HEK293T (cell line): ENCODE results near the gene SYMPK.
A peak's percentile ranks its signal among the peaks of the same experiment; 100 is the strongest.

Experiments
- CTCF ChIA-PET: fragments of 350-600 bp; formaldehyde crosslinking; extraction: SDS; loops from one replicate; lab custom pipeline; 2021; ENCODE audit warnings: antibody characterized with exemption, inconsistent platforms; lab: Yijun Ruan, JAX
- POLR2A ChIA-PET: fragments of 350-600 bp; formaldehyde crosslinking; extraction: SDS; loops from one replicate; lab custom pipeline; 2020; ENCODE audit warnings: antibody characterized with exemption, inconsistent platforms; lab: Yijun Ruan, JAX
- DNase-seq: peaks from one replicate; pipeline ENCODE4 v3.0.0; 2012; ENCODE audit warnings: mixed read lengths; ENCODE audit errors: extremely low spot score
- ARNT ChIP-seq: fragments of 450-650 bp; IDR thresholded peaks from 2 replicates; pipeline ENCODE4 v1.6.1; 2017; ENCODE audit warnings: mild to moderate bottlenecking
- BHLHE40 ChIP-seq: fragments of 450-650 bp; IDR thresholded peaks from 2 replicates; pipeline ENCODE4 v1.6.1; 2016; ENCODE audit warnings: mild to moderate bottlenecking, moderate library complexity, borderline replicate concordance
- CTBP1 ChIP-seq: fragments of 450-650 bp; IDR thresholded peaks from 2 replicates; pipeline ENCODE4 v1.6.1; 2016; ENCODE audit warnings: borderline replicate concordance
- ELF4 ChIP-seq: fragments of 450-650 bp; IDR thresholded peaks from 2 replicates; pipeline ENCODE4 v1.6.1; 2017; ENCODE audit warnings: antibody characterized with exemption
- FOXA1 ChIP-seq: fragments of 450-650 bp; IDR thresholded peaks from 2 replicates; pipeline ENCODE4 v1.6.1; 2016; ENCODE audit warnings: mild to moderate bottlenecking
- FOXK2 ChIP-seq: fragments of 450-650 bp; IDR thresholded peaks from 2 replicates; pipeline ENCODE4 v1.6.1; 2016; ENCODE audit warnings: mild to moderate bottlenecking
- FOXM1 ChIP-seq: fragments of 450-650 bp; IDR thresholded peaks from 2 replicates; pipeline ENCODE4 v1.6.1; 2017; ENCODE audit warnings: mild to moderate bottlenecking, borderline replicate concordance
- HDGF ChIP-seq: fragments of 450-650 bp; IDR thresholded peaks from 2 replicates; pipeline ENCODE4 v1.6.1; 2017; ENCODE audit warnings: antibody characterized with exemption, borderline replicate concordance
- L3MBTL2 ChIP-seq: fragments of 450-650 bp; conservative IDR thresholded peaks from 2 replicates; pipeline ENCODE4 v1.6.1; 2016; ENCODE audit warnings: mild to moderate bottlenecking
- LEF1 ChIP-seq: fragments of 450-650 bp; IDR thresholded peaks from 2 replicates; pipeline ENCODE4 v1.6.1; 2017; ENCODE audit warnings: mild to moderate bottlenecking, borderline replicate concordance
- NFRKB ChIP-seq: fragments of 450-650 bp; IDR thresholded peaks from 2 replicates; pipeline ENCODE4 v1.6.1; 2016; ENCODE audit warnings: mild to moderate bottlenecking, moderate library complexity
- PKNOX1 ChIP-seq: fragments of 450-650 bp; IDR thresholded peaks from 2 replicates; pipeline ENCODE4 v1.6.1; 2016
- SP1 ChIP-seq: fragments of 450-650 bp; IDR thresholded peaks from 2 replicates; pipeline ENCODE4 v1.6.1; 2017
- SUZ12 ChIP-seq: fragments of 450-650 bp; IDR thresholded peaks from 2 replicates; pipeline ENCODE4 v1.6.1; 2016; ENCODE audit warnings: mild to moderate bottlenecking
- TARDBP ChIP-seq: fragments of 450-650 bp; IDR thresholded peaks from 2 replicates; pipeline ENCODE4 v1.6.1; 2016
- ZNF384 ChIP-seq: fragments of 450-650 bp; IDR thresholded peaks from 2 replicates; pipeline ENCODE4 v1.6.1; 2016

The SYMPK gene

GRCh38 chr19:45768984-45769782 is 93.8 kb downstream of the SYMPK start, which contains the start of gene SIX5:
Gene SIX5 (minus strand): TSS chr19:45769252. CDS start chr19:45768844, 408 bp downstream.
- ChIA-PET CTCF (interaction anchor here (0.6 to 2.4 kb wide), 15 partner anchors 10 to 211 kb away, joined by 3 to 21 read pairs (median 4); partner anchors contain the start of gene QPCTL), POLR2A (interaction anchor here (0.5 to 4.4 kb wide), 38 partner anchors 10 to 636 kb away, joined by 3 to 52 read pairs (median 5); partner anchors contain the start of genes CCDC61, DMPK, FBXO46 and FOXA3)
- TF ChIP-seq ZNF384 (no peak), HDGF (peak; percentile 74; the same call in 1 of the 2 replicates), L3MBTL2 (peak; percentile 34), NFRKB (no peak), SUZ12 (no peak)
- peak; percentile 96 for DNase-seq

- TF ChIP-seq FOXM1 (no peak), SUZ12 (no peak), BHLHE40 (no peak), CTBP1 (no peak), PKNOX1 (no peak), L3MBTL2 (no peak), LEF1 (no peak), ARNT (no peak), ELF4 (no peak), TARDBP (no peak), HDGF (no peak), FOXA1 (no peak), NFRKB (no peak), SP1 (no peak), ZNF384 (no peak), FOXK2 (no peak)
- POLR2A ChIA-PET: interaction anchor here (0.8 to 4.4 kb wide), 20 partner anchors 11 to 185 kb away, joined by 3 to 52 read pairs (median 6); partner anchors contain the start of genes FBXO46, FOXA3, QPCTL and SNRPD2
- DNase-seq: no peak
- CTCF ChIA-PET: interaction anchor here (0.6 to 1.6 kb wide), 3 partner anchors 10 to 76 kb away, joined by 3 to 6 read pairs (median 5); partner anchors contain the start of gene QPCTL
These were observed 94.3 kb downstream of the SYMPK start for GRCh38 chr19:45768655-45768983.

GRCh38 chr19:45767881-45768654 is 94.9 kb downstream of the SYMPK start:
- no peak for DNase-seq
- ChIA-PET POLR2A (interaction anchor here (1.0 to 4.4 kb wide), 20 partner anchors 11 to 185 kb away, joined by 3 to 52 read pairs (median 6); partner anchors contain the start of genes DMPK, FBXO46, FOXA3 and QPCTL), CTCF (interaction anchor here (0.6 to 1.6 kb wide), 7 partner anchors 11 to 76 kb away, joined by 3 to 6 read pairs (median 4); partner anchors contain the start of genes QPCTL and SNRPD2)
- no peak for TF ChIP-seq LEF1
- TF ChIP-seq FOXK2: no peak
- TF ChIP-seq L3MBTL2: peak; percentile 47
- TF ChIP-seq ZNF384: no peak
- no peak for TF ChIP-seq PKNOX1
- TF ChIP-seq ELF4: no peak
- TF ChIP-seq FOXM1: no peak
- no peak for TF ChIP-seq CTBP1

- DNase-seq: peak; percentile 64
- CTCF ChIA-PET: interaction anchor here (0.6 to 1.6 kb wide), 5 partner anchors 15 to 76 kb away, joined by 3 to 4 read pairs (median 4); partner anchors contain the start of genes QPCTL and SNRPD2
- POLR2A ChIA-PET: interaction anchor here (1.0 to 4.4 kb wide), 13 partner anchors 10 to 96 kb away, joined by 3 to 52 read pairs (median 7); partner anchors contain the start of genes DMPK, FBXO46, FOXA3 and QPCTL
- TF ChIP-seq NFRKB (no peak), BHLHE40 (no peak), ELF4 (no peak), PKNOX1 (no peak), FOXA1 (no peak), L3MBTL2 (no peak), ARNT (no peak), HDGF (no peak), ZNF384 (no peak), SP1 (no peak), FOXM1 (no peak)
These were observed 95.5 kb downstream of the SYMPK start for GRCh38 chr19:45767410-45767880.

- ChIA-PET POLR2A (interaction anchor here (1.0 to 4.4 kb wide), 9 partner anchors 10 to 75 kb away, joined by 3 to 52 read pairs (median 7); partner anchors contain the start of genes DMPK, FBXO46, QPCTL and SNRPD2), CTCF (interaction anchor here (0.6 to 1.6 kb wide), 2 partner anchors 50 to 74 kb away, joined by 4 read pairs; partner anchors contain the start of gene QPCTL)
- TF ChIP-seq ELF4 (no peak), SP1 (no peak), FOXA1 (no peak), LEF1 (no peak), TARDBP (no peak), PKNOX1 (no peak), SUZ12 (no peak), HDGF (no peak), NFRKB (no peak), BHLHE40 (no peak), ARNT (no peak), FOXK2 (no peak), CTBP1 (no peak), L3MBTL2 (no peak), FOXM1 (no peak), ZNF384 (no peak)
- no peak for DNase-seq
These were observed 96.0 kb downstream of the SYMPK start for GRCh38 chr19:45766869-45767346.
